Loucy (cell line): Measurements from ENCODE around the gene HOXB9.

ENCODE experiments used
- H2AFZ ChIP-seq: fragments of 200-600 bp; sonication (generic); 2 replicates; pipeline ENCODE4 v1.6.0; 2016; ENCODE audit warnings: antibody characterized with exemption, mild to moderate bottlenecking, low read length, moderate library complexity
- H3F3A ChIP-seq: fragments of 200-600 bp; 2 replicates; pipeline ENCODE4 v1.6.0; 2016; ENCODE audit warnings: antibody characterized with exemption, low read depth, mild to moderate bottlenecking
- H3K27me3 ChIP-seq: fragments of 200-600 bp; sonication (generic); 2 replicates; pipeline ENCODE4 v1.6.1; 2014; ENCODE audit warnings: low read length, mild to moderate bottlenecking; ENCODE audit not compliant: insufficient read depth, poor library complexity, severe bottlenecking
- H3K36me3 ChIP-seq: fragments of 200-600 bp; sonication (generic); 2 replicates; pipeline ENCODE4 v1.6.1; 2016; ENCODE audit warnings: low read length; ENCODE audit not compliant: insufficient read depth
- H3K4me1 ChIP-seq: fragments of 200-600 bp; sonication (generic); 2 replicates; pipeline ENCODE4 v1.5.1; 2014; ENCODE audit warnings: low read length, mild to moderate bottlenecking; ENCODE audit not compliant: insufficient read depth, poor library complexity, severe bottlenecking
- H3K4me2 ChIP-seq: fragments of 200-600 bp; sonication (generic); 2 replicates; pipeline ENCODE4 v1.6.0; 2014; ENCODE audit warnings: antibody characterized with exemption, low read length, low read depth, mild to moderate bottlenecking; ENCODE audit not compliant: poor library complexity, severe bottlenecking
- H3K4me3 ChIP-seq: fragments of 200-600 bp; sonication (generic); 2 replicates; pipeline ENCODE4 v1.5.1; 2014; ENCODE audit warnings: low read length, mild to moderate bottlenecking, mixed read lengths; ENCODE audit not compliant: poor library complexity, severe bottlenecking
- H3K79me2 ChIP-seq: fragments of 200-600 bp; sonication (generic); 2 replicates; pipeline ENCODE4 v1.6.1; 2014; ENCODE audit warnings: low read length; ENCODE audit not compliant: insufficient read depth
- H3K9ac ChIP-seq: fragments of 200-600 bp; sonication (generic); 2 replicates; pipeline ENCODE4 v1.6.0; 2014; ENCODE audit warnings: mild to moderate bottlenecking, low read depth, low read length, moderate library complexity; ENCODE audit not compliant: poor library complexity, severe bottlenecking
- H3K9me2 ChIP-seq: fragments of 200-600 bp; sonication (generic); replicated peaks from 2 replicates; pipeline ENCODE4 v1.6.1; 2016; ENCODE audit warnings: low read depth, low read length, mixed read lengths
- H3K9me3 ChIP-seq: fragments of 200-600 bp; sonication (generic); 2 replicates; pipeline ENCODE4 v1.6.1; 2014; ENCODE audit warnings: mild to moderate bottlenecking, antibody characterized with exemption, low read length, low read depth; ENCODE audit not compliant: insufficient read depth
- H4K20me1 ChIP-seq: fragments of 200-600 bp; sonication (generic); 2 replicates; pipeline ENCODE4 v1.6.0; 2014; ENCODE audit warnings: antibody characterized with exemption, low read length, mild to moderate bottlenecking; ENCODE audit not compliant: insufficient read depth, poor library complexity, severe bottlenecking
- CTCF ChIP-seq: fragments of 200-600 bp; sonication (generic); conservative IDR thresholded peaks from 2 replicates; pipeline ENCODE4 v1.5.1; 2014; ENCODE audit warnings: mild to moderate bottlenecking, antibody characterized with exemption, low read length
- EZH2phosphoT487 ChIP-seq: fragments of 200-600 bp; IDR thresholded peaks from 2 replicates; pipeline ENCODE4 v1.6.1; 2018; ENCODE audit warnings: antibody characterized with exemption, mild to moderate bottlenecking, moderate library complexity, borderline replicate concordance

The HOXB9 gene

DNA sequence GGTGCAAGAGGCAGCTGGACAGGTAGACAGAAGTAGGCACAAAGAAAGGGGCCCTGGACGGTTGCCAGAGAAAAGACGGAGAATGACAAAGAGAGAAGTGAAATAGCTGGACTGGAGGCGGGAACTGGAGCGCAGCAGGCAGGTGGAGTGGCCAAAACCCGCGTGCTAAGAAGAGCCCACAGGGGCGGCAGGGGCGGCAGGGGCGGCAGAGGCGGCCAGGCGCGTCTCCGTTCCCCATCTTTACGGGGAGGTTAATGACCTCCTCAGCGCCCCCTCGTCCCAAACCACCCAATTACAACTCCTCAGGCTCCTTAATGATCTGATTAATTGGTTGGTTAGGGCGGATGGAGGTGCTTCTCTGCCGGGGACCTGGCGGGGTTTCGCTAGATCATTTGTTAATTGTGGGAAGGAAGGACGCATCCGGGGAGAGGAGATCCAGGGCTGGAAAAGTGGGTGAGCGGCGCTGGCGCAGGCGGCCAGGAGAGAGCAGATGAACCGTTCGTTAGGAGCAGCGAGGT, 15.4 kb upstream of the HOXB9 start:
- peak overlapping the region; percentile 98 for H3K9ac ChIP-seq
- H3F3A ChIP-seq, result no peaks in the 10 kb centered on the region

GRCh38 chr17:48640858-48641180, 14.7 kb upstream of the HOXB9 start:
- H3K9me2 ChIP-seq, result no peaks in the 10 kb centered on the region
- H3K36me3 ChIP-seq, result peaks cover 5% of the 10 kb centered on the region; the same call in 1 of the 2 replicates
- H3K9me3 ChIP-seq, result no peaks in the 10 kb centered on the region
- peak overlapping the region; percentile 95 for H3K4me2 ChIP-seq
- peaks cover 100% of the 10 kb centered on the region for H3K79me2 ChIP-seq
- H4K20me1 ChIP-seq, result peaks cover 52% of the 10 kb centered on the region
- peak overlapping the region; percentile 89 for H3K4me3 ChIP-seq
- H3K4me1 ChIP-seq, result peaks cover 85% of the 10 kb centered on the region
- peaks cover 26% of the 10 kb centered on the region for H3K27me3 ChIP-seq
- peak overlapping the region; percentile 98 for H3K9ac ChIP-seq
- no peaks in the 10 kb centered on the region for H3F3A ChIP-seq
- TF ChIP-seq EZH2phosphoT487, result no peak
- no peak for TF ChIP-seq CTCF
- H2AFZ ChIP-seq, result no peak overlapping the region

More for the DNA sequence above, 15.4 kb upstream of the HOXB9 start:
- no peaks in the 10 kb centered on the region for H3K36me3 ChIP-seq
- TF ChIP-seq EZH2phosphoT487, result no peak
- peak; percentile 53 for TF ChIP-seq CTCF
- H4K20me1 ChIP-seq, result peaks cover 49% of the 10 kb centered on the region
- H3K27me3 ChIP-seq, result peaks cover 32% of the 10 kb centered on the region
- peaks cover 79% of the 10 kb centered on the region for H3K4me1 ChIP-seq
- H2AFZ ChIP-seq, result no peak overlapping the region
- peak overlapping the region; percentile 89 for H3K4me3 ChIP-seq
- peaks cover 100% of the 10 kb centered on the region for H3K79me2 ChIP-seq
- H3K4me2 ChIP-seq, result peak overlapping the region; percentile 95
- no peaks in the 10 kb centered on the region for H3K9me2 ChIP-seq
- H3K9me3 ChIP-seq, result no peaks in the 10 kb centered on the region

DNA sequence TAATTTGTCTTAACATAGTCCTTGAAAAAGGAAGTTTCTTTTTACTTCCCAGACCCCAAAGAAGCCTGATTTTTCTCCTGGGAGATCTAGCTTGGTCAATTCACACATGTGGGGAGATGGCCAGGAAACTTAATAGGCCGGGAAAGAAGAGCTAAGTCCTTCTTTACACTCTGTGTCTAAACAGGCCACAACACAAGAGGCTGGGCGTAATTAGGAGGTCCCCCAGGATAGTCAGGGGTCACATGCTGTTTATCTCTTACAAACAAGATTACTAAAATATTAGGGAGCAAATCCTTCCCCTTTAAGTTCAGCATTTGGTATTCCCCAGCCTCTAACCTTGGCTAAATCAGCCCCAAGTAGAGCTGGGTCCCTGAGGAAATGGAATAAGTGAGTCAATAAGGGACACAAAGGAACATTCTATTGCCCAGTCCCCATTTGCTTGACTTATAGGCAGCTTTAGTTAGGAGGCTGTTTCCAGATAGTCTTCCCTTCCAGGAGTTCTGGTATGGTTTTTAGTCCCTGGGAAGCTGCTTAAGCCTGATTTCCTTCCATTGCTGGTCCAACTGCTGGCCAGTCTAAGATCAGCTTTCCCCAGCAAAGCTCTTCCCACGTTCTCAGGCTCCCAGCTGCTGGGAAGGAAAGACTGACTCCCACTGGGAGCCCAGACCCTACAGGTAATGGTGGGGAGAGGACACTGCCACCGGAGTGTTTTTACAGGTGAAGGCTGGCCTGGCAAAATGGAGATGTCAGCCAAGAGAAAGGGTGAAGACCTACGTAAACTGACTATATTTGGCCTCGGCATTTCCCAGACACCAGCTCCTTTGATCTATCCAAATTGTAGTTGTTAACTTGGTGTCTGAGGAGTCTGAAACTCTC, 14.1 kb upstream of the HOXB9 start:
- TF ChIP-seq CTCF (no peak), EZH2phosphoT487 (no peak)
- Histone ChIP-seq H3K79me2 (peaks cover 100% of the 10 kb centered on the region), H3K4me1 (peaks cover 87% of the 10 kb centered on the region), H3K27me3 (peaks cover 22% of the 10 kb centered on the region), H3K9ac (peak overlapping the region; percentile 98), H3K9me3 (no peaks in the 10 kb centered on the region), H4K20me1 (peaks cover 46% of the 10 kb centered on the region), H3F3A (no peaks in the 10 kb centered on the region), H3K9me2 (no peaks in the 10 kb centered on the region), H3K36me3 (peaks cover 10% of the 10 kb centered on the region; the same call in 1 of the 2 replicates), H3K4me2 (peak overlapping the region; percentile 95), H2AFZ (no peak overlapping the region), H3K4me3 (peak overlapping the region; percentile 89)
